Measurements from ENCODE around the gene BOK.
"Not testable (repeated sequence)": the region's sequence is repeated elsewhere in the genome, so short reads cannot be mapped to it uniquely, and the experiment has no call there.

BOK gene

DNA sequence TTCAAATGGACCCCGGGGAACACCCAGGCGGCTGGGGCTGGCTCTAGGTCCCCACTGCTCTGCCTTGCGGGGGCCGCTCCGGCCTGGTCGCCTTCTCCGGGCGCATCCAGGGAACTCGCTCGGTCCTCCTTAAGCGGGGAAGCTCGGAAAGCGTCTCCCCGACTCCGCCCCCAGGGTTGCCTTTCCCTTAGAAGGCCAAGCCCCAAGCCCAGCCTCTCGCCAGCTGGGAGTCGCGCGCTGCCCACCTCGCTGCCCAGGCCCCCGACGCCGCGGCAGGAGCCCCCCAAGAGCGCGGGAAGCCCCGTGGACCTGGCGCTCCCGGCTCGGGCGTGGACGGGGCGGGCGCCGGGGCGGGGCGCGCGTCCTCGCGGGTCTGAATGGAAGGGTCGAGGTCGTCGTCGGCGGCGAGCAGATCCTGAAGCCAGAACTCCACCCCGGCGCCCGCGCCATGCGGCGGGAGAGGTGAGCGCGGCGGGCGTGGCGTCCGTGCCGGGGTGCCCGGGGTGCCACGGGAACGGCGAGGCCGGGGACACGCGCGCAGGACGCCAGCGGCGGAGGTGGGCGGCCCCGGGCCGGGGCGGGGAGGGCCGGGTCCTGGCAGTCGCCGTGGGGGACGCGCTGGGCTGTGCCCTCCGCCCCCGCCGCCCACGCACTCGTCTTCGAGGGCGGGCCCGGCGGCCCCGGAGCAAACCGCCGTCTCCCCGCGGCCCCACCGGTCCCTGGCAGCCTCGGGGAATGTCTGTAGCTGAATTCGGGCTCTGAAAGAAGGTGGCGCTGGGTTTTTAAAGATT is at the start of gene BOK:
Gene BOK (plus strand): TSS at position 214 of the 791 bp plus-strand sequence. CDS start 739 bp downstream, outside the sequence.
- DNase-seq = no peak

DNA sequence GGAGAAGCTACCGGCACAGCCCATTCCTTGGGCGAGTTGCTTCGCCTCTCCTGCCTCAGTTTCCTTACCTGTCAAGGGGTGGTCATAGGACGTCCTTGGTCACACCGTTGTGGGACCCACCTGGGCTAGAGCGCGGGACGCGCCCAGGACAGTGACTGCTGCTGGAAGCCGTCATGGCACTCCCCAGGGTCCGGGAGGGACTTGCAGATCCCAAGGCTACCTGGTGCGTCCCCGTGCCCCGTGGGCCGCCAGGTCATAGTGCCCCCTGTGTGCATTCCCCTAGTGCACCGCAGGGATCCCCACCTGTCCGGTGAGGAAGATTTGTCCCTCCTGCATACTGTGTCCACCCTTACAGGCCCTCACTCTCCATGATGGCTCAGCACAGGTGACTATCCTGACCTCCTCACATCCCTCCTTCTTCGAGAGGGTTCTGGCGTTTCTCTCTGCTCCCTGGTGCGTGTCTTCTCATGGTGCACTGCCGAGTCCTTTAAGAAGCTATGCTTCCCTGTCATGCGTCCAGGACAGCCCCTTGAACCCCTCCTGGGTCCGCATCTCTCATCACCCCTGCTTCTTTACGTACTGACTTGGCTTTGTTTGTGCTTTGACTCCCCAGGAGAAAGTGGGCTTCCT is 49.3 kb upstream of the BOK start:
- no peak for DNase-seq

DNA sequence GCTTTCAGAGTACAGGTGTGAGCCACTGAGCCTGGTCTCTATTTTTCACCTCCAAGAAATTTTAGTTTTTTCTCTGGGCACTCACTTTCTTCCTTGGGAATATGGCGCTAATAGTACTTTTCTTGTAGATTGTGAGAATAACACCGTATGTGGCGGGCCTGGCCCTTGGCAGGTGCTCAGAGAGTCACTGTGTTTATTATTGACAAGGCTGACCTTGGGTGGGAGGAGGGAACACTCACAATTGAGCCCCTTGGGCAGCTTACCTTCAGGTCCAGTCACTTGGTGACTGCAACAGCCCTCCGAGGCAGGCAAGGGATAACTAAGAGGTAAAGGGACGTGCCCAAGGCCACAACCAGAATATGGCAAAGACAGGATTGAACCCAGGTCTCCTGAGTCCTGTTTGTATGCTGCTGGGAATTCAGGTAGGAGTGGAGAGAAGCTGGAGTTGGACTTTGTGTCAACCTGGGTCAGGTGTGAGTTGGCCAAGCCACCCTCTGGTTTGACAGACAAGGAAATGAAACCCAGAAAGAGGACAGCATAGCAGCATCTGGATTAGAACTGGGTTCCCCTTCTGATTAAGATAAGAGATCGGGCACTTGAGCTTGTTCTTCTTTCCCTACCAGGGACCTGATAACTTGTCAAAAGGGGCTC is 47.3 kb upstream of the BOK start:
- DNase-seq = no peak

GRCh38 chr2:241514553-241514952 is 44.0 kb upstream of the BOK start:
- no peak for DNase-seq

GRCh38 chr2:241514986-241515737 is 43.4 kb upstream of the BOK start:
- DNase-seq = no peak

GRCh38 chr2:241516520-241516965 is 42.0 kb upstream of the BOK start:
- DNase-seq = no peak

DNA sequence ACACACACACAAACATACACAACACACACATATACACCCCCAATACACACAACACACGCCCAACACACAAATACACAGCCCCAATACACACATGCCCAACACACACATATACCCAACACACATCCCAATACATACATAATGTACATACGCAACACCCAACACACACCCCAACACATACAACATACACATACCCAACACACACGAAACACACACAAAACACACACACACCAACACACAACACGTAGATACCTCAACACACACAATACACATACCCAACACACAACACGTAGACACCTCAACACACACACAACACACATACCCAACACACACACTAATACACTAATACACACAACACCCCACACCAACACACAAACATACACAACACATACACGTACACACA is 41.2 kb upstream of the BOK start:
- DNase-seq = no peak

- DNase-seq = no peak
Measured at GRCh38 chr2:241519669-241520068, 38.9 kb upstream of the BOK start.

DNA sequence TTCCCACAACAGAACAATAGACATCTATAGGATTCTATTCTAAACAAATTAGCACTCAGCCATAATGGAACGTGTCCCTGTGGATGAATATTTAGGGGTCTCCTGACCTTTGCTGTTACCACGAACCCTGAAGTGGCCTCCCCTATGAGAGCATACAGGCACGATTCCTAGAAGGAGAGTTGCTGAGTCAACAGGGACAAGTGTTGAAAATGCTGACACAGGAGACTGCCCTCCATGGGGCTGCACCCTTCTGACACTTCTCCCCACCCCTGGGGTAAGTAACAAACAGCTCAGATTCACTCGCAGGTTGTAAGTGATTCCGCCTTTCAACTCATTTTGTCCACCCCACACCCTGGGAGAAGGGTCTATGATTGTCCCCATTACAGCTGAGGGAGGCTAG is 36.1 kb upstream of the BOK start:
- DNase-seq = no peak

GRCh38 chr2:241525818-241526780 is 32.4 kb upstream of the BOK start:
- DNase-seq = not testable (repeated sequence)

- DNase-seq = no peak
Measured at GRCh38 chr2:241530571-241530970, 28.0 kb upstream of the BOK start.

DNA sequence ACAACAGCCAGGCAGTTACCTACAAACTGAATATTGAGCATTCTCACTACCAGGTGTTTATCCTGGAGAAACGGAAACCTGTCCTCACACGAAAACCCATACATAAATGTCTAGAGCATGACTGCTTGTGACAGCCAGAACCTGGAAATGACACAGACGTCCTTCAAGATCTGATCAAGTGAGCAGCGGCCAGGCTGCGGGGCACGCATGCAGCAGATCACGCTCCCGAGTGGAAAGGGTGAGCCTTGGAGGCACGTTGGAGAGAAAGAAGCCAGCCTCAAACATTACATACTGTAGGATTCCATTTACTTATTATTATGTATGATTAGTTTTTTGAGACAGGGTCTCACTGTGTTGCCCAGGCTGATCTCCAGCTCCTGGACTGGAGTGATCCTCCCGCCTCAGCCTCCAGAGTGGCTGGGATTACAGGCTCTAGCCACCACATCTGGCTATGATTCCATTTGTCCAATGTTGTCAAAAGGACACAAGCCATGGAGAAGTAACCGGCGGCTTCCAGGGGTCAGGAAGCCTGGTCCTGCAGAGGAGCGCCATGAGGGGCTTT is 27.3 kb upstream of the BOK start:
- DNase-seq = no peak

DNA sequence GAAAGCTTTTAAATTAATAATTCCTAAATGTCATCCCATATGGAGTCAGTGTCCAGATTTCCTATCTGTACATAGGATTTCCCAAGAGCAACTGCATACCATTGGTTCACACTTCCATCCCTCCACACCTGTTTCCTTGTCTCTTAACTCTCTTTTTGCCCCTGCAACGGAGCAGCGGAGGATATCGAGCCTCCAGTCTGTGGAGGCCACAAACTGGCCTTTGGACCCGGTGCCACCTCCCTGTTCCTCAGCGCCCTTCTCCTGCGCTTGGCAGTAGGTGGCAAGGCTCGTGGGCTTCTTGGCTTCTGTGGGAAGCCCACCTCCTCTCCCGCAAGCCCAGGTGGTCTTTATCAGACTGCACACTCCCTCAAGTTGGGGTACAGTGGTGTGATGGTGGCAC is 26.4 kb upstream of the BOK start:
- DNase-seq = no peak

DNA sequence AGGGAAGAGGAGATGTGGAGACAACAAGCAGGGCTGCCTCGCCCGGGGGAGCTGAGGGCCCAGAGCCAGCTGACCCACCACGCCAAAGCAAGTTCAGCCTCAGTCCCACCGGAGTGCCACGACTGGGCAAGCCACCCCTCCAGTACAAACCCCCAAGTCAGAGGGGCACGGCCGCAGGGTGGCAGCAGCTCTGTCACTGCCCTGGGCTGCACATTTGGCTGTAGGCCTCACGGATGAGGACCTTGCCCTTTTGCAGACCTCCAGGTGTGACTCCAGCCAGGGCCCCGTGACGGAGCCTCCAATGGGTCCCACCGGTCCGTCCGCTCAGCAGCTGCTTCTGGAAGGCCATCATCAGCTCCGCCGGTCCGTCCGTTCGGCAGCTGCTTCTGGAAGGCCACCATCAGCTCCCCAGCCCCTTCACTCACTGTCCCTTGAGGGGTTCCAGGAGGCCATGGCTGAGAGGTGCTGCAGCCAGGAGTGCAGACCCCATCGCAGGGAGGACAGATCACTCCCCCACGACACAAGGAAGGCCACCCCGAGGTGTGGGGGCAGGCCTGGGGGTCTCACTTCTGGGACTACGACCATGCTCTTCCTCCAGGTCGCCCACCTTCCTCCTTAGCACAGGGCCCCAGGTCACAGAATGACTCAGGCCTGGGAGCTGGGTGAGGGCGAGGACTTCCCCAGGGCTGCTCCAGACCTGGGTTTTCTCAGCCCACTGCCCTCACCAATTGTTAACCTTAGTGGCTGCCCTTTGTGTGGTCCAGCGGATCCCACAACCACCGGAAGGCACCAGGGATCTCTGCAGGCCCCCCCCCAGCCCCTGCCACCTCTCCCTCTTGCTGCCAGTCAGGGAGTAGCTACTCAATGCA is 25.6 kb upstream of the BOK start:
- no peak for DNase-seq

GRCh38 chr2:241534293-241534692 is 24.3 kb upstream of the BOK start:
- no peak for DNase-seq

- DNase-seq = no peak
Measured at GRCh38 chr2:241534701-241535375, 23.7 kb upstream of the BOK start.

DNA sequence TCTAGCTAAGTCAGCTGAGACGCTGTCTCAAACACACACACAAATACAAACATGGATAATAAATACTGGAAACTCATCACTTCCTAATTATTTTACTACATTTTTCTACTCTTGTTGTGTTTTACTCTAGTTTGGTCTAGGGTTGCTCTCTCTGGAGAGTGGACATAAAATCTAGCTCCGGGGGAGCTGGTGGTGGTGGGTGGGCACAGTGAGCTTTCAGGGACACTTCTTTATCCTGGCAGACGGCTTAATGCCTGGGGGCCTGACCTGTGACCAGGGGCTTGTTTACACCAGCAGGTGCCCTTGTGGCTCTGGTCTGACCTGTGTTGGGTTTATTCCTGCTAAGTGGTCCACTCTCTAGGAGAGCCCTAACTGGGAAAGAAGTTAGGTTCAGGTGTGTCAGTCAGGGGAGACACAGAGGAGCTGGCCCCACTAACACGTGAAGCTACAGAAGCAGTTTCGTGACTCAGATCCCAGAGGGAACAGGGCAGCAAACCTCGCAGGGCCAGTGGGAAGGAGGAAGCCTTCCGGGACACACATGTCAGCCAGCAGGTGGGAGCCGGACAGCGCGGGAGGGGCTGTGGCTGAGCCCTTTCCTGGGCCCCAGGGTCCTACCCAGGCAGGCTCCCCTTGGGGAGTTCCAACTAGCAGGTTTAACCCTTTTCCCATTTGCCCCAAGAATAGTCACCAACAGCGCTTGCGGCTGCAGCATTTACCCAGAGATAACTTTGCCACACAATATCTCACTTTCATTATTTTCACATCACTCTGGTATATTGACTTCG is 22.5 kb upstream of the BOK start:
- DNase-seq = no peak

GRCh38 chr2:241538838-241539615 is 19.5 kb upstream of the BOK start:
- no peak for DNase-seq

Measured in KG1 (cell line).